Measurements from ENCODE around the gene B3GALT5. TPM values are rescaled to one million over a fixed set of nuclear protein-coding genes. Genes with fewer than 3 reads are reported as not detected.

Gene B3GALT5
- total RNA-seq, 2 experiments from 2014 or later: not detected

DNA sequence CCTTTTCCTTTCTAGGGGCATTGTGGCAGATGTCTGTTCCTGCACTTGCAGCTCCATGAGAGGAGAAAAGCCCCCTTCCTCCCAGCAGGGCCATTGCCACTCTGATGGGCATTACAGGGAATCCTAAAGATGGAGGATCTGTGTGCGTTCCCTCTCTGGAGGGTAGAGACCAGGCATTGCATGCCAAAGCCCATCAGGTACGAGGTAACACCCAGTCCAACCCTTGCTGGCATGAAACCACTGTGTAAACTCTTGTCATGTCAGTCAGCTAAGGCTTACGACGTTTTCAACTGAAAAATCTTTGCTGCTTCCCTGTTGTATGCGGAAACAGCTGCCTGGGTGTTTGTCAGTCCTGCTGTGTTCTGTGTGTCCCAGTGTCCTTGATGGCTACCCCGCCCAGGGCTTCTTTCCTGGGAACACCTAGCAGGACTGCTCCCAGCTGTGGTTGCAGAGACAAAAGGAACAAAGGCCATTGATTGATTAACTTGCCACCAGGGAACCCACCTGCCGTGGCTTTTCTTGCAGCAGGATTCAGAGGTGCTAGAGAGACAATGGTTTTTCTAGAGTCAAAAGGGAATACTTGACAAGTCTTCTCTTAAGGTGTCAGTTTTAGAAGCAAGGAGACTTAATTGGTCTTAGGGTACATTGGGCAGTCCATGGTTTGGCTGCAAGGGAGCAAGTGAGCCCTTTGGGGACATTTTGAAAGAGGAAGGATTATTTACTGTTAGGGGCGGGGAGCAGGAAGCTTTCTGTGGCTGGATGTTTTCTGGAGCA lies 24.6 kb downstream of the B3GALT5 start:
- ChIA-PET POLR2A (no interaction called here), CTCF (no interaction called here)
- Mint-ChIP-seq H3K27ac (no peak overlapping the region), H3K27me3 (ENCODE audit: low read depth) (no peaks in the 10 kb centered on the region), H3K4me3 (no peak overlapping the region), H3K9me3 (ENCODE audit: insufficient read depth) (no peaks in the 10 kb centered on the region), H3K4me1 (ENCODE audit: low read depth) (no peaks in the 10 kb centered on the region), H3K36me3 (ENCODE audit: low read depth) (no peaks in the 10 kb centered on the region)
- no peak for DNase-seq
- ATAC-seq: no peak

DNA sequence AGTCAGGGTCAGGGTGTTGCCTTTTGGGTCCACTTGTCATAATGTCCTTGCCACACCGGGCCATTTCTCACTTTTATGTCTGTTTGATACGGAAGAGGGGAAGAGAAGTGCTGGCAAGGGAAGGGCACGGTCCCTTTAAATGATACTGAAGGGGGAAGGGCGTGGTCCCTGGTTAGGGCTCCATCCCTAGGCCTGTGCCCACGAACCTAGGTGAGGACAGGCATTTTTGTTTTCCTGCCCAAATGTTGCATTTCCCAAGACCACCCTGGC lies 25.2 kb downstream of the B3GALT5 start:
- ATAC-seq: no peak
- ChIA-PET CTCF (no interaction called here), POLR2A (no interaction called here)
- Mint-ChIP-seq H3K4me1 (ENCODE audit: low read depth) (no peaks in the 10 kb centered on the region), H3K4me3 (no peak overlapping the region), H3K9me3 (ENCODE audit: insufficient read depth) (no peaks in the 10 kb centered on the region), H3K27me3 (ENCODE audit: low read depth) (no peaks in the 10 kb centered on the region), H3K36me3 (ENCODE audit: low read depth) (no peaks in the 10 kb centered on the region), H3K27ac (no peak overlapping the region)
- DNase-seq: no peak

DNA sequence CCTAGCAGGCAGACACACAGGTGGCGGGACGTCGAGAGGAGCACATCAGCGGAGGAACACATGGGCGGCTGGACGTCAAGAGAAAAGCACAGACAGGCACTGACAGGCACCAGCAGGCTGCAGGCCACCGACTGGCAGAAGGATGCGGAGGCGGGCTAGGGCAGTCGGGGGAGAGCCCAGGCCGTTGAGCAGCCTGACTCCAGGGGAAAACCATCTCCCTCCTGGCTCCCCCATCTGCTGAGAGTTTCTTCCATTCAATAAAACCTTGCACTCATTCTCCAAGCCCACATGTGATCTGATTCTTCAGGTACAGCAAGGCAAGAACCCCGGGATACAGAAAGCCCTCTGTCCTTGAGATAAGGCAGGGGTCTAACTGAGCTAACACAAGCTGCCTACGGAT lies 25.5 kb downstream of the B3GALT5 start:
- CTCF ChIA-PET: no interaction called here
- ATAC-seq (no peak), DNase-seq (no peak)
- Mint-ChIP-seq H3K4me1 (ENCODE audit: low read depth) (no peaks in the 10 kb centered on the region), H3K9me3 (ENCODE audit: insufficient read depth) (no peaks in the 10 kb centered on the region), H3K27ac (no peak overlapping the region), H3K27me3 (ENCODE audit: low read depth) (no peaks in the 10 kb centered on the region), H3K4me3 (no peak overlapping the region), H3K36me3 (ENCODE audit: low read depth) (no peaks in the 10 kb centered on the region)
- POLR2A ChIA-PET: no interaction called here

DNA sequence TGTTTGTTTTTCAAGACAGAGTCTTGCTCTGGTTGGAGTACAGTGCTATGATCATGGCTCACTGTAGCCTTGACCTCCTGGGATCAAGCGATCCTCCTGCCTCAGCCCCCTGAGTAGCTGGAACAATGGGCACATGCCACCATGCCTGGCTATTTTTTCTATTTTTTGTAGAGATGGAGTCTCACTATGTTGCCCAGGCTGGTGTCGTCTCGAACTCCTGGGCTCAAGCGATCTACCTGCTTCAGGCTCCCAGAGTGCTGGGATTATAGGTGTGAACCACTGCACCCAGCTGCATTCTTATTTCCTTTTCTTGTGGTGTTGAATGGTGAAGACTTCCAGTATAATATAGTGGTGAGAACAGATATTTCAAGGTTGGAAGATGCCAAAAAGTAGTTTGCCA lies 28.0 kb downstream of the B3GALT5 start:
- CTCF ChIA-PET: interaction anchor here (1.4 kb wide), 1 partner anchor 122 kb away, joined by 4 read pairs; no protein-coding TSS in a partner anchor
- DNase-seq: no peak
- no peak overlapping the region for H3K4me3 Mint-ChIP-seq
- POLR2A ChIA-PET: no interaction called here
- no peaks in the 10 kb centered on the region for H3K36me3 Mint-ChIP-seq (ENCODE audit: low read depth)
- no peak for ATAC-seq
- no peaks in the 10 kb centered on the region for H3K9me3 Mint-ChIP-seq (ENCODE audit: insufficient read depth)
- H3K27me3 Mint-ChIP-seq (ENCODE audit: low read depth): no peaks in the 10 kb centered on the region
- H3K27ac Mint-ChIP-seq: no peak overlapping the region
- H3K4me1 Mint-ChIP-seq (ENCODE audit: low read depth): no peaks in the 10 kb centered on the region

DNA sequence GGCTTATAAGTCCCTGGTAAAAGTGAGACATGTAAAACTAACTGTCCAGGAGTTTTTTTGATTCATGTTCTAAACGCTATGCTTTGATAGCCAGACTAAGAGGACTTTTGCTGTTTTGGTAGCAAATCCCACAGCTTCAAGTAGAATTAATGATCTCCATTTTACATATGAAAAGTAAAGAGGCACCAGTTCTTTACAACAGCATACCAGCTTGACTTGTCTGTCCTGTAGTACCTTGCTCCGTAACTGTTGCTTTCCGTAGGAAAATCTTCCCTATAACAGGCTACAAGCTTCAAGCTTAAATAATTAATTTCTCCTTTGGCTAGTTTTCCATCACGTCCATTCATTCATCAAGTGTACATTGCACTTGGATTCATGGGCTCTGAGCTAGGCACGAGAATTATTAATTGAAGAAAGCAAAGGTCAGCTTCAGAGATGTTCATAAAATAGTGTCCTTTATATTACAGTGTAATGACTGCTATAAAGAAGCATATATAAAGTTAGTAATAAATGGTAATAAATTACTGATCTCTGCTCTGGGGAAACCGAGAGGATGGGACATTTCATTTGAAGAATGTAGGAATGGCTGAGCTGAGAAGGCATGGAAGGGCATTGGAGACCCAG lies 29.2 kb downstream of the B3GALT5 start:
- H3K27me3 Mint-ChIP-seq (ENCODE audit: low read depth): no peaks in the 10 kb centered on the region
- peaks cover 4% of the 10 kb centered on the region for H3K9me3 Mint-ChIP-seq (ENCODE audit: insufficient read depth)
- H3K4me1 Mint-ChIP-seq (ENCODE audit: low read depth): no peaks in the 10 kb centered on the region
- DNase-seq (no peak), ATAC-seq (no peak)
- no peak overlapping the region for H3K27ac Mint-ChIP-seq
- H3K36me3 Mint-ChIP-seq (ENCODE audit: low read depth): no peaks in the 10 kb centered on the region
- POLR2A ChIA-PET: no interaction called here
- H3K4me3 Mint-ChIP-seq: no peak overlapping the region
- CTCF ChIA-PET: interaction anchor here (1.4 kb wide), 1 partner anchor 123 kb away, joined by 4 read pairs; no protein-coding TSS in a partner anchor

DNA sequence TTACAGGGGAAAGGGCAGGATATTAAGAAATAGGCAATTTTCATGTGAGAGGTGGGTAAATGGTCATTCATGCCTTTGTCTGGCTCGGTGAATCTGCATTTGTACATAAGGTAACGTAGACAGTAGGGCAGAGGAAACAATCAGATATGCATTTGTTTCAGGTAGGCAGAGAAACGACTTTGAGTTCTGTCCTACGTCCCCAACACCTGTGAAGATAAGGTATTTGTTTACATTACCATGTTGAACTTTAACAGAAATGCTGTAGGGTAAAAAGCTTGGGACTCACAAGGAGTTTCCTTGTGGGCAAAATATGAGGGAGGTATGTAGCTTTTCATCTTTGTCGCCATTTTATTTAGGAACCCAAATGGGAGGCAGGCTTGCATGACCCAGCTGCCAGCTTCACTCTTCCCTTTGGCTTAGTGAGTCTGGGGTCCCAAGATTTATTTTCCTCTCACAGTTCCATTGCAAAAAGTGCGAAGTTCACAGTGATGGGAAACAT lies 31.4 kb downstream of the B3GALT5 start:
- DNase-seq: no peak
- no peaks in the 10 kb centered on the region for H3K36me3 Mint-ChIP-seq (ENCODE audit: low read depth)
- no peaks in the 10 kb centered on the region for H3K4me1 Mint-ChIP-seq (ENCODE audit: low read depth)
- POLR2A ChIA-PET: no interaction called here
- no peak overlapping the region for H3K27ac Mint-ChIP-seq
- peaks cover 4% of the 10 kb centered on the region for H3K9me3 Mint-ChIP-seq (ENCODE audit: insufficient read depth)
- no peak for ATAC-seq
- no peak overlapping the region for H3K4me3 Mint-ChIP-seq
- CTCF ChIA-PET: no interaction called here
- no peaks in the 10 kb centered on the region for H3K27me3 Mint-ChIP-seq (ENCODE audit: low read depth)

DNA sequence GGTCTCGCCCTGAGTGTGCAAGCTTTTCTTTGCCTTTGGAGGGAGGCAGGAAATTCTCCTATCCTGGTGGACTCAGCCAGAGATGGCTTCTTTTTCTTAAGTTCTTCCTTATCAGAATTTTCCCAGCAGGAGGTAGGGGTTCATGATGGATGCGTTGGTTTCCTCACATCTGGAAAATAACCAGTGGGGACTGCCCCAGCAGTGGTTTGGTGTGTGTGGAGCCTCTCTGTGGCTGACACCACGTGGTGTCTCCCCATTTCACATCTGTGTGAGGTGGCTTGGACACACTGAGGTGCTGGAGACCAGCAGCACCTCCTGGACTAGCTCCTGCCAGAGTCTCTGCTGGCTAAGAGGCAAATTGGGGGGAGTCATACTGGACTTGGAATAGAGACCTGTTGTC lies 32.6 kb downstream of the B3GALT5 start:
- no peak for DNase-seq
- H3K4me3 Mint-ChIP-seq: no peak overlapping the region
- H3K9me3 Mint-ChIP-seq (ENCODE audit: insufficient read depth): peaks cover 4% of the 10 kb centered on the region
- ChIA-PET CTCF (no interaction called here), POLR2A (no interaction called here)
- H3K27ac Mint-ChIP-seq: no peak overlapping the region
- no peaks in the 10 kb centered on the region for H3K36me3 Mint-ChIP-seq (ENCODE audit: low read depth)
- no peaks in the 10 kb centered on the region for H3K4me1 Mint-ChIP-seq (ENCODE audit: low read depth)
- H3K27me3 Mint-ChIP-seq (ENCODE audit: low read depth): no peaks in the 10 kb centered on the region
- no peak for ATAC-seq

DNA sequence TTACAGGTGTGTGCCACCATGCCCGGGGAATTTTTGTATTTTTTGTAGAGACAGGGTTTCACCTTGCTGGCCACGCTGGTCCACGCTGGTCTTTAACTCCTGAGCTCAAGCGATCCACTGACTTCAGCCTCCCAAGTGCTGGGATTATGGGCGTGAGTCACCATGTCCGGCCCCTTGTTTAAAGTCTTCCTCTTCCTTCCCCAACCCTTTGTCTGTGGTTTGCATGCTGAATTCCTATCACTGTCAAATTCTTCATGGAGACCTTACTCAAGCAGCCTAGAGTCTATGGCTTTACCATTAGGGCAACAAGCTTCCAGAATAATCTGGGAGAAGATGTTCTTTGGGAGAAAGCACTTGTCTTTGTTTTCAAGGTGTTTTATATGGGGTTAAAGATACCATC lies 34.7 kb downstream of the B3GALT5 start:
- Mint-ChIP-seq H3K4me3 (no peak overlapping the region), H3K4me1 (ENCODE audit: low read depth) (no peaks in the 10 kb centered on the region), H3K27me3 (ENCODE audit: low read depth) (no peaks in the 10 kb centered on the region), H3K36me3 (ENCODE audit: low read depth) (no peaks in the 10 kb centered on the region), H3K9me3 (ENCODE audit: insufficient read depth) (peaks cover 4% of the 10 kb centered on the region), H3K27ac (no peak overlapping the region)
- DNase-seq: no peak
- CTCF ChIA-PET: no interaction called here
- POLR2A ChIA-PET: no interaction called here
- ATAC-seq: no peak

DNA sequence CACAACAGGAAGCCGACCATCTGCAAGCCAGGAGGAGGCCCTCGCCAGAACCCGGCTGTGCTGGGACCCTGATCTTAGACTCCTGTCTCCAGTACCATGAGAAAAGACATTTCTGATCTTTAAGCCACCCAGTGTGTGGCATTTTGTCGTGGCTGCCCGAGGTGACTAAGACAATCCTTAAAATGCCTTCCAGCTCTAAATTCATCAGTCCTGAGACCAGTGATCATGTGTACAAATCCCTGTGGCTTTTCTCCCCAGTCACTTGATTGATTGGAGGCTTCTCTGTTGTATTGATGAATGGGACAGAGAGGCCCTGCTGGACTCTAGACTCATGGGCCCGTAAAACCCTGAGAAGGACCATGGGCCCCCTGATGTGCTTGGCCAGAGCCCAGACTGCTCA lies 36.1 kb downstream of the B3GALT5 start:
- Mint-ChIP-seq H3K9me3 (ENCODE audit: insufficient read depth) (peaks cover 4% of the 10 kb centered on the region), H3K27ac (no peak overlapping the region), H3K4me1 (ENCODE audit: low read depth) (no peaks in the 10 kb centered on the region), H3K4me3 (no peak overlapping the region), H3K36me3 (ENCODE audit: low read depth) (no peaks in the 10 kb centered on the region), H3K27me3 (ENCODE audit: low read depth) (no peaks in the 10 kb centered on the region)
- ChIA-PET POLR2A (no interaction called here), CTCF (no interaction called here)
- DNase-seq: no peak
- ATAC-seq: no peak

DNA sequence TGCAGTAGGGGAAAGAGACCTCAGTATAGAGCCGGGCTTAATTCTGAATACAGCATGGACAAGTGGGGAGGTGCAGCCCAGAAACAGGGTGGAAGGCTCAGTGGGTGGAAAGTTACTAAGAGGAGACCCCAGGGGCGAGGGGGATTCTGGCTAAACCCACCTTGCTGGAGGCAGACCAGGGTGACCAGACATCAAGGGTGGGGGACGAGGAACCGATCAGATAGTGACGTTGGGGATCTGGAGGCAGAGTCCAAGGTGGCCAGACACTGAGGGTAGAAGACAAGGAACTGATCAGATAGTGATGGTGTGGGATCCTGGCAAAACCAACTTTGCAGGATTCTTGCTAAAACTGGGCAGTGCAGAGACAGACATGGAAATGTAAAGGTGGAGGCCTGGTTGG lies 36.8 kb downstream of the B3GALT5 start:
- POLR2A ChIA-PET: no interaction called here
- Mint-ChIP-seq H3K4me3 (no peak overlapping the region), H3K9me3 (ENCODE audit: insufficient read depth) (peaks cover 4% of the 10 kb centered on the region), H3K4me1 (ENCODE audit: low read depth) (no peaks in the 10 kb centered on the region), H3K36me3 (ENCODE audit: low read depth) (no peaks in the 10 kb centered on the region), H3K27me3 (ENCODE audit: low read depth) (no peaks in the 10 kb centered on the region), H3K27ac (no peak overlapping the region)
- ATAC-seq (no peak), DNase-seq (no peak)
- CTCF ChIA-PET: no interaction called here

DNA sequence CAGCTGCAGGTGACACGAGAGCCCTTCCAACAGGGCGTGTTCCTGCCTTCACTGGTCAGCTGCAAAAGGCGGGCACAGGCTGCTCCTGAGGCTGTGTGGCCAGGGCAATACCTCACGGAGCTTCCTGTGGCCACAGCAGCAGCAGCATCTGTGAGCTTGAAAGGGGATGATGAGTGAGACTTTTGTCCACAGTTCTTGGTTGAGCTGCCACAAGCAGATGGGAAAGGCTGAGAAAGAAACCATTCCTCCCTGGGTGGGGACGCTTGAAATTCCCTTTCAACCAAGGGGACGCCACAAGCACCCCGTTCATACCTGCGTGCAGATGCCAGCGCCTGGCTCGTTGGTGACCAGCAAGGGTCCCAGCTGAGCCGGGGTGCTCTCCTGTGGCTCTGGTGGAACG lies 37.6 kb downstream of the B3GALT5 start:
- H3K27me3 Mint-ChIP-seq (ENCODE audit: low read depth): no peaks in the 10 kb centered on the region
- ATAC-seq: no peak
- H3K9me3 Mint-ChIP-seq (ENCODE audit: insufficient read depth): peaks cover 4% of the 10 kb centered on the region
- H3K4me1 Mint-ChIP-seq (ENCODE audit: low read depth): no peaks in the 10 kb centered on the region
- no peaks in the 10 kb centered on the region for H3K36me3 Mint-ChIP-seq (ENCODE audit: low read depth)
- CTCF ChIA-PET: no interaction called here
- H3K4me3 Mint-ChIP-seq: no peak overlapping the region
- POLR2A ChIA-PET: no interaction called here
- no peak for DNase-seq
- H3K27ac Mint-ChIP-seq: no peak overlapping the region

DNA sequence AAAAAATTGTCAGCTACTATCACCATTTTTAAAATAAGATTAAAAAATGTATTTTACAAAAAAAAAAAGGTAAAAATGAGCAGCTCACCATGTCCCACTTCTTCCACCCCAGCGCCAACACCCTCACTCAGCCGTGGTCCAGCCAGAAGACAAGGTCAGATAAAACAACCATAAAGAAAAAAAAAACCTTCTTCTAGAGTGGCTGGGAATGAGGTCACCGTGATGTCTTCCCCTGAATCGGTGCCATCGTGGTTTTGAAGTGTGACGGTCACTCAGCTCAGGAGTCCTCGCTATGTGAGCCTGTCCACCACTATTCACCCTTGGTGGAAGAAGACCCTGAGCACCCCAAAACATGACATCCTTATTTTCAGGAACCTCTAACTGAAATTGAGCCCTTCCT lies 38.1 kb downstream of the B3GALT5 start:
- Mint-ChIP-seq H3K27me3 (ENCODE audit: low read depth) (no peaks in the 10 kb centered on the region), H3K27ac (no peak overlapping the region), H3K4me3 (no peak overlapping the region), H3K9me3 (ENCODE audit: insufficient read depth) (peaks cover 4% of the 10 kb centered on the region), H3K4me1 (ENCODE audit: low read depth) (no peaks in the 10 kb centered on the region), H3K36me3 (ENCODE audit: low read depth) (no peaks in the 10 kb centered on the region)
- DNase-seq (no peak), ATAC-seq (no peak)
- POLR2A ChIA-PET: no interaction called here
- CTCF ChIA-PET: no interaction called here

DNA sequence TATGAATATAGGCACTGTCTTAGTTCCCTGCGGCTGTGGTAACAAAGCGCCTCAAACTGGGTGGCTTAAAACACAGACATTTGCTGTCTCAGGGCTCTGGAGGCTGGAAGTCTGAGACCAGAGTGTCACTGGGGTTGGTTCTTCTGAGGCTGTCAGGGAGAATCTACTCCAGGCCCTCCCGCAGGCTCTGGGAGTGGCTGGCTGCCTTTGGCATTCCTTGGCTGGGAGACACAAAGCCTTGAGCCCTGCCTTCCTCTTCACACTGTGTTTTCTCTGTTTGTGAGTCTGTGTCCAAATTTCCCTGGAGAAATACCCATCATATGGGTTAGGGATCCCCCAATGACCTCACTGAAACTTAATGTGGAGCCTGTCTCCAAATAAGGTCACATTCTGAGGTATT lies 38.5 kb downstream of the B3GALT5 start:
- ChIA-PET POLR2A (no interaction called here), CTCF (no interaction called here)
- Mint-ChIP-seq H3K36me3 (ENCODE audit: low read depth) (no peaks in the 10 kb centered on the region), H3K27ac (no peak overlapping the region), H3K9me3 (ENCODE audit: insufficient read depth) (peaks cover 4% of the 10 kb centered on the region), H3K4me1 (ENCODE audit: low read depth) (no peaks in the 10 kb centered on the region), H3K27me3 (ENCODE audit: low read depth) (no peaks in the 10 kb centered on the region), H3K4me3 (no peak overlapping the region)
- no peak for ATAC-seq
- no peak for DNase-seq

Measured in activated CD8-positive, alpha-beta T cell treated with anti-CD3 and anti-CD28 coated beads, Interleukin-2, amount 10 ng/mL, durations not matched to agents 7 days and 5 days (primary cell).